LNCAP (cell line): Measurements from ENCODE around the gene WFS1.

Source experiments
- TF ChIP-seq, protein P1 (sequence below): fragments of 450-650 bp; IDR thresholded peaks from 2 replicates; pipeline ENCODE4 v1.5.1; 2017; ENCODE audit warnings: mild to moderate bottlenecking

WFS1 gene

DNA sequence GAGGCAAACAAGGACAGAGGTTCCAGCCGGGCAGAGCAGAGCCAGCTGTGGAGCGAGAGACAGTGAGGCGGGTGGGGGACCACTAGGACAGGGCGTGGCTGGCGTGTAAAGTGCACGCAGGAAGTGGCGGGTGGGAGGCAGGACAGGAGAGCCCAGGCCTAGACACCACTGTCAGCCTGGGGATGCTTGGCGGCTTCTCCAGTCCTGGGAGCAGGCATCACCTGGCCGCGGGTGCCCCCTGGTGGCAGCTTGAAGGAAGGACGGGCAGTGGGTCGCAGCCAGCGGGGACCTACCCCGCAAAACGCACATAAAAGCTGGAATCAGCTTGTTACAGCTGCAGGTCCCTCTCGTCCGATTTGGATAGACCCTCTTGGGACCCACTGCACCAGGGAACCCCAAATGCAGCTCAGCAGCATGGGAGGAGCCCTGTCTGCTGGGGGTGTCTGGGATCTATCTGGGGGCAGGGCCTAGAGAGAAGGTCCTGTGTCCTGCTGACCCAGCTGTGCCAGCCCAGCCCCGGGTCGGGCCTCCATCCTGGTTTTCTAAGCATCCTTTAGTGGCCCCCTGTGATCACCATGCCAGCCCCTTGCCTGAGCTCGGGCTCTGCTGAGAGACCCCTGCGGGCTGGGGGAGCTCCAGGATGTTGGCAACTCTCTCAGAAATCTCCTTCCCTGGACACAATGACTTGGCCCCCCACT lies 57.7 kb downstream of the WFS1 start:
- TF ChIP-seq, protein P1, sequence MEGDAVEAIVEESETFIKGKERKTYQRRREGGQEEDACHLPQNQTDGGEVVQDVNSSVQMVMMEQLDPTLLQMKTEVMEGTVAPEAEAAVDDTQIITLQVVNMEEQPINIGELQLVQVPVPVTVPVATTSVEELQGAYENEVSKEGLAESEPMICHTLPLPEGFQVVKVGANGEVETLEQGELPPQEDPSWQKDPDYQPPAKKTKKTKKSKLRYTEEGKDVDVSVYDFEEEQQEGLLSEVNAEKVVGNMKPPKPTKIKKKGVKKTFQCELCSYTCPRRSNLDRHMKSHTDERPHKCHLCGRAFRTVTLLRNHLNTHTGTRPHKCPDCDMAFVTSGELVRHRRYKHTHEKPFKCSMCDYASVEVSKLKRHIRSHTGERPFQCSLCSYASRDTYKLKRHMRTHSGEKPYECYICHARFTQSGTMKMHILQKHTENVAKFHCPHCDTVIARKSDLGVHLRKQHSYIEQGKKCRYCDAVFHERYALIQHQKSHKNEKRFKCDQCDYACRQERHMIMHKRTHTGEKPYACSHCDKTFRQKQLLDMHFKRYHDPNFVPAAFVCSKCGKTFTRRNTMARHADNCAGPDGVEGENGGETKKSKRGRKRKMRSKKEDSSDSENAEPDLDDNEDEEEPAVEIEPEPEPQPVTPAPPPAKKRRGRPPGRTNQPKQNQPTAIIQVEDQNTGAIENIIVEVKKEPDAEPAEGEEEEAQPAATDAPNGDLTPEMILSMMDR = peak; percentile 90

GRCh38 chr4:6328526-6328925 lies 58.9 kb downstream of the WFS1 start:
- TF ChIP-seq, protein P1 = no peak

DNA sequence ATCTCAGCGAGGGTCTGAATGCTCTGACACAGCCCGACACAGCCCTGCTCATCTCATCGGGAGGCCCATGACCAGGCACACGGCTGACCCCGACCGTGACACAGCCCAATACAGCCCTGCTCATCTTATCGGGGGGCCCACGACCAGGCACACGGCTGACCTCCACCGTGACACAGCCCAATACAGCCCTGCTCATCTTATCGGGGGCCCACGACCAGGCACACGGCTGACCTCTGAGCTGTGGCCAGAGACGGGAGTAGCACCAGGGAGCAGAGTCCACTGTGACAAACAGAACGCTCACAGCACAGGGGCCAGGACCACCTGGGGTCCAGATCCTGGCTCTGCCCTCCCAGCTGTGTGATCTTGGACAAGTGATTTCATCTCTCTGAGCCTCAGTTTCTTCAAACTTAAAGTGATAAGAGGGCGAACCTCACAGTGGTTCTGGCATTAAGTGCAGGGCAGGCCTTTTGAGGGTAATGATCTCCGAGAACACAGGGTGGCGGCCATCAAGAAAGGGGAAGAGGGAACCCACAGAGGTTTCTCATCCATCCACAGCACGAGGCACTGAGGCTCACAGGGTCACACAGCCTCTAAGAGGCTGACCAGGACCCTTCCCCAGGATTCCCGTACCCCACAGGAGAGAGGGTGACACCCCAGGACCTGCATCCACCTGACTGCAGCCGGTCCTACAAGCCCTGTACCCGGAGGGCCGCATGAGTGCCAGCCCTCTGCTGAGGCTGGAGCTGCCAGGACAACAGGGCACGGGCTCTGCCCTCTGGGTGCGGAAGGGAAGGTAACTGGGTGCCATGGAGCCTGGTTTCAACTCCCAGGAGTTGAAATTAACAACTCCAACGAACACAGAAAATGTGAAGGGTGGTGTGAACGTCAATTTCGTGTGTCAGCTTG lies 60.1 kb downstream of the WFS1 start:
- TF ChIP-seq, protein P1 = no peak

DNA sequence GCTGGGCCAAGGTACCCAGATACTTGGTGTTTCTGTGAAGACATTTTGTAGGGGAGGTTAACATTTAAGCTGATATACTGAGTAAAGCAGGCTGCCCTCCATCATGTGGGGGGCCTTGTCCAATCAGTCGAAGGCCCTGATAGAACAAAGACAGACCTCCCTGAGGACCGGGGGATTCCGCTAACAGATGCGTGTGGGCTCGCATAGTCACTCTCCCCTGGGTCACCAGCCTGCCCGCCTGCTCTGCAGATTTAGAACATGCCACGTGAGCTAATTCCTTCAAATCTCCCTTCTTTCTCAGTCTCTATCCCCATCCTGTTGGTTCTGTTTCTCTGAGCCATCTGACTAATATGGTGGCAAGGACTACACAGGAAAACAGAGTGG lies 60.7 kb downstream of the WFS1 start:
- TF ChIP-seq, protein P1 = no peak

GRCh38 chr4:6331018-6331417 lies 61.4 kb downstream of the WFS1 start:
- TF ChIP-seq, protein P1 = peak; percentile 73

- TF ChIP-seq, protein P1 = no peak
These were observed 61.8 kb downstream of the WFS1 start for GRCh38 chr4:6331468-6331867.

DNA sequence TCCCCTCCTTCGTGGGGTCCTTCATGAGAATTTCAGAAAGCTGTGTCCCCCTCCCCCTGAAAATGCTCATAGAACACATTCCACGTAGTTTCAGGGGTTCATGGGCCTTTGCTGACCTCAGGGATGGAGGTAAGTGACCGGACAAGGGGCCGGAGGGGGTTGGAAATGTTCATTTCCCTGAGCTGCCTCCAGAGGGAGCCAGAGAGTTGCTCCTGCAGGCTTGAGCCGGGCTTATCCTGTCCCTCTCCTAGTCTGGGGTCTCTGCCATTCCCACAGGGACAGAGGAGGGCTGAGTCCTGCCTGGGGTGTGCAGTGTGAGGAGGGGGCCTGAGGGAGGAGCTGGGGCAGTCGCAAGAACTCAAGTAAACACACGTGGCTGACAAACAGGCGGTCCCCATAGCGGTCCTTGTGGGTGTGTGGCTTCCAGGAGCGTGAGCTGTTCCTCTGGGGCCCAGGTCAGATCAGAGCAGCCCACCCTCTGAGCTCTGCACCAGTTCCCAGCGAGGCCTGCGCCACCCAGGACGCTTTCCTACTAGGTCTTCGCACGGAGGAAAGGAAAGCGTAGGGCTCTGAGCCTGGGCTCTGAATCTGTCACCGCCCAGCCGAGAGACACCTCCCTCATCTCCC lies 62.5 kb downstream of the WFS1 start:
- TF ChIP-seq, protein P1 = peak; percentile 72
